T-helper 2 cell (primary cell): ENCODE results near the gene WHRN.

ENCODE experiments used
- DNase-seq, 5 experiments: peaks; one replicate each; pipeline versions ENCODE4 v3.0.0 to v3.0.0-alpha.2; 2012 to 2022

The WHRN gene

GRCh38 chr9:114362394-114362793 lies 142.9 kb downstream of the WHRN start:
- DNase-seq = no peak

DNA sequence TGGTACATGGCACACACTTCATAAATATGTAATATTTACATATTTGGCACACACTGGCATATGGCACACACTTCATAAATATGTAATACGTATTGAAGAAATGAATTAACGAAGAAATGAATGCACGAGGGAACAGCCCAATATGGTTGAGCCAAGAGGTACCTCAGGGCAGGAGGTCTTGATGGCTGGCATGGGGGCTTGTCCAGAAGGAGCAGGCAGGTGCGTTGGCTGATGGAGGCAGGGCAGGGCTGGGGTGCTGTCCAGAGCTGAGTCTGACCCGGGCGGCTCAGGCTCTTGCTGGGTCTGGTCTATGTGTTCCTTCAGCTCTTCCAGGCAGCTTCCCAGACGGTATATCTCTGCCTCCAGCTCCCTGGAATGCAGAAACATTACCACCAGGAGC lies 143.7 kb downstream of the WHRN start:
- no peak for DNase-seq

- no peak for DNase-seq
Measured at GRCh38 chr9:114359801-114360200, 145.5 kb downstream of the WHRN start.

DNA sequence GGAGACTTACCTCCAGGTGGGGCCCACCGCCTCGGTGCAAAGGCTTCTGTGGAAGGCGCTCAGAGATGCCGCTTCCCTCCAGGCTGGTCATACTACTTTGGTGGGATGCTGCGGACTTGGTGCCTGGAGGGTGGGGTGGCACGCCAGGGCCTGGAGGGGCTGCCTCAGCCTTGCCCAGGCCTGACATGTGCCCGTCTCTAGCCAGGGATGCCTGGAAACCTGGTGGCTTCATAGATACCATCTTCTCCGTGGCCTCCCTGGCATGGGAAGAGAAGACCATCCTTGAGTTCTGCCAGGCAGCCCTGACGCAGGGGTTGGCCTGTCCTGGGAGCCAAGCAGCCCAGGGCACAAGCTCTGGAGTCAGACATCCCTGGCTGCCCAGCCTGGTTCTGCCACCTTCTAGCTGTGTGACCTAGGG lies 147.4 kb downstream of the WHRN start:
- DNase-seq = no peak

GRCh38 chr9:114357360-114357759 lies 147.9 kb downstream of the WHRN start:
- DNase-seq = no peak

GRCh38 chr9:114356792-114357191 lies 148.5 kb downstream of the WHRN start:
- no peak for DNase-seq

GRCh38 chr9:114355821-114356220 lies 149.5 kb downstream of the WHRN start:
- DNase-seq = no peak
